DMS53 (cell line): ENCODE measurements around the gene ALDH3A2.
"Not testable (repeated sequence)": the region's sequence is repeated elsewhere in the genome, so short reads cannot be mapped to it uniquely, and the experiment has no call there.

Experiments used
- DNase-seq: peaks from one replicate; lab custom pipeline; 2025; lab: John Stamatoyannopoulos, UW

The ALDH3A2 gene

GRCh38 chr17:19678581-19679453 lies 30.3 kb downstream of the ALDH3A2 start:
- DNase-seq = no peak

GRCh38 chr17:19683117-19683516 lies 34.6 kb downstream of the ALDH3A2 start:
- DNase-seq = no peak

GRCh38 chr17:19684909-19685580 lies 36.5 kb downstream of the ALDH3A2 start:
- not testable (repeated sequence) for DNase-seq

GRCh38 chr17:19686400-19687090 lies 38.0 kb downstream of the ALDH3A2 start:
- DNase-seq = no peak

- DNase-seq = no peak
Measured at GRCh38 chr17:19702217-19702641, 53.7 kb downstream of the ALDH3A2 start.

GRCh38 chr17:19703106-19703827 lies 54.7 kb downstream of the ALDH3A2 start:
- peak; percentile 23 for DNase-seq

- DNase-seq = no peak
Measured at GRCh38 chr17:19703828-19704613, 55.5 kb downstream of the ALDH3A2 start.

- DNase-seq = no peak
Measured at GRCh38 chr17:19705201-19705600, 56.6 kb downstream of the ALDH3A2 start.

GRCh38 chr17:19705771-19706770 lies 57.5 kb downstream of the ALDH3A2 start:
- no peak for DNase-seq

- no peak for DNase-seq
Measured at GRCh38 chr17:19706791-19707727, 58.5 kb downstream of the ALDH3A2 start.

GRCh38 chr17:19707728-19708221 lies 59.2 kb downstream of the ALDH3A2 start:
- DNase-seq = no peak

GRCh38 chr17:19708431-19709175 lies 60.1 kb downstream of the ALDH3A2 start:
- no peak for DNase-seq

- no peak for DNase-seq
Measured at GRCh38 chr17:19709841-19710240, 61.3 kb downstream of the ALDH3A2 start.

- no peak for DNase-seq
Measured at GRCh38 chr17:19712436-19713004, 64.0 kb downstream of the ALDH3A2 start.

GRCh38 chr17:19713462-19713861 lies 64.9 kb downstream of the ALDH3A2 start:
- peak; percentile 59 for DNase-seq

- DNase-seq = no peak
Measured at GRCh38 chr17:19713901-19714361, 65.4 kb downstream of the ALDH3A2 start.
